Thyroid gland (tissue), 4 donors: ENCODE results near the gene SLC35E1.

Experiments
- POLR2A ChIP-seq, 2 donors: fragments of 450-650 bp; IDR thresholded peaks; one replicate each; pipeline ENCODE4 v1.6.1; 2017; ENCODE audit warnings: antibody characterized with exemption in 2 of 2, mild to moderate bottlenecking in 2 of 2, moderate library complexity in 1 of 2
- TF ChIP-seq, protein P1 (sequence below), 6 experiments: fragments of 200-600 bp in 3 of 6; fragments of 450-650 bp in 3 of 6; sonication (generic) in 3 of 6; IDR thresholded peaks; one replicate each; pipeline ENCODE4 v1.5.1; 2016 to 2019; ENCODE audit warnings: antibody characterized with exemption in 6 of 6, mild to moderate bottlenecking in 2 of 6, inconsistent platforms in 1 of 6, moderate library complexity in 1 of 6

DNA sequence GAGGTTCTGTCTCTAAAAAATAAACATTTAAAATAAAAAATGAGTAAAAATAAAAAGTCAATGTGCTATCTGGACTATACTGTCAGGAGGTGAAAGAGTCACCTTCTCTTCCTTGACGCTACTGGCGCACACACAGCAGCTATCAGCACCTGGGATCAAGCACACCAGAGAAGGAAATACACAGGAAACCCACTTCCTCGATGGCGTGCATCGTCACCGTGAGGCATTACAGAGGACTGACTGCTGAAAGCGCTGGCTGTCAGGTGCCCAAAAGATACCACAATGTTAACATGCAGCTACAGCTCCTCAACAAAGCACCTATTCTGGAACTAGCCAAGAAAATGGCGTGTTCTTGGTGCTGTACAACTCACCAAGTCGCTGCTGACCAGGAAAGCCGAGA lies 6.1 kb downstream of the SLC35E1 start:
- TF ChIP-seq, protein P1, sequence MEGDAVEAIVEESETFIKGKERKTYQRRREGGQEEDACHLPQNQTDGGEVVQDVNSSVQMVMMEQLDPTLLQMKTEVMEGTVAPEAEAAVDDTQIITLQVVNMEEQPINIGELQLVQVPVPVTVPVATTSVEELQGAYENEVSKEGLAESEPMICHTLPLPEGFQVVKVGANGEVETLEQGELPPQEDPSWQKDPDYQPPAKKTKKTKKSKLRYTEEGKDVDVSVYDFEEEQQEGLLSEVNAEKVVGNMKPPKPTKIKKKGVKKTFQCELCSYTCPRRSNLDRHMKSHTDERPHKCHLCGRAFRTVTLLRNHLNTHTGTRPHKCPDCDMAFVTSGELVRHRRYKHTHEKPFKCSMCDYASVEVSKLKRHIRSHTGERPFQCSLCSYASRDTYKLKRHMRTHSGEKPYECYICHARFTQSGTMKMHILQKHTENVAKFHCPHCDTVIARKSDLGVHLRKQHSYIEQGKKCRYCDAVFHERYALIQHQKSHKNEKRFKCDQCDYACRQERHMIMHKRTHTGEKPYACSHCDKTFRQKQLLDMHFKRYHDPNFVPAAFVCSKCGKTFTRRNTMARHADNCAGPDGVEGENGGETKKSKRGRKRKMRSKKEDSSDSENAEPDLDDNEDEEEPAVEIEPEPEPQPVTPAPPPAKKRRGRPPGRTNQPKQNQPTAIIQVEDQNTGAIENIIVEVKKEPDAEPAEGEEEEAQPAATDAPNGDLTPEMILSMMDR (IDR thresholded peaks at IDR 0.05): no peak
- TF ChIP-seq POLR2A (IDR thresholded peaks at IDR 0.05): no peak
